ENCODE data around the gene MAP7D1.

MAP7D1 gene

DNA sequence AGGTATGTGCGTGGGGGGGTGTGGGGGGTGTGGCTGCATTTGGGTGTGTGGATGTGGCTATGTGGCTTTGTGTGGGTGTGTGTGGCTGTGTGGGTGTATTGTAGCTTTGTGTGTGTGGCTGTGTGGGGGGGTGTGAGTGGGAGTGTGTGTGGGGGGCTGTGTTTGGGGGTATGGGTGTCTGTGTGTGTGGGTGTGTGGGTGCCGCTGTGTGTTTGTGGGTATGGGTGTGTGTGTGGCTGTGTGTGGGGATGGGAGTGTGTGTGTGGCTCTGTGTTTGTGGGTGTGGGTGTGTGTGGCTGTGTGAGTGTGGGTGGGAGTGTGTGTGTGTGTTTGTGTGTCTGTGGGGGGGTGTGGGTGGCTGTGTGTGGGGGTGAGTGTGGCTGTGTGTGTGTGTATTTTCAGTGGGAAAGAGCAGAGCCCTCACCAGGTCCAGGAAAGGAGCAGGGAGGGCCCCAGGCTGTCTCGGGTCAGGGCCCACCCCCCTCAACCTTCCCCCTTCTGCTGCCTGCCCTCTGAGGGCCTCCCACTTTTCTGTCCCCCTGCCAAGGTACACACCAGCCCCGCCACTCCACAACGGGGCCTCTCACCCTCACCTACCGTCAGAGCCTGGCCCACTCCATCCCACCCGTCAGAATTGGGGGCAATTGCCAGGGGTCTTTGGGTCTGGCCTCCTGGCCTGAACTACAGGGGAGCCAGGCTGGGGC, 29.0 kb upstream of the MAP7D1 start:
- DNase-seq (ENCODE audit: low read depth in 1 of 2, low spot score in 1 of 2) = no peak

DNA sequence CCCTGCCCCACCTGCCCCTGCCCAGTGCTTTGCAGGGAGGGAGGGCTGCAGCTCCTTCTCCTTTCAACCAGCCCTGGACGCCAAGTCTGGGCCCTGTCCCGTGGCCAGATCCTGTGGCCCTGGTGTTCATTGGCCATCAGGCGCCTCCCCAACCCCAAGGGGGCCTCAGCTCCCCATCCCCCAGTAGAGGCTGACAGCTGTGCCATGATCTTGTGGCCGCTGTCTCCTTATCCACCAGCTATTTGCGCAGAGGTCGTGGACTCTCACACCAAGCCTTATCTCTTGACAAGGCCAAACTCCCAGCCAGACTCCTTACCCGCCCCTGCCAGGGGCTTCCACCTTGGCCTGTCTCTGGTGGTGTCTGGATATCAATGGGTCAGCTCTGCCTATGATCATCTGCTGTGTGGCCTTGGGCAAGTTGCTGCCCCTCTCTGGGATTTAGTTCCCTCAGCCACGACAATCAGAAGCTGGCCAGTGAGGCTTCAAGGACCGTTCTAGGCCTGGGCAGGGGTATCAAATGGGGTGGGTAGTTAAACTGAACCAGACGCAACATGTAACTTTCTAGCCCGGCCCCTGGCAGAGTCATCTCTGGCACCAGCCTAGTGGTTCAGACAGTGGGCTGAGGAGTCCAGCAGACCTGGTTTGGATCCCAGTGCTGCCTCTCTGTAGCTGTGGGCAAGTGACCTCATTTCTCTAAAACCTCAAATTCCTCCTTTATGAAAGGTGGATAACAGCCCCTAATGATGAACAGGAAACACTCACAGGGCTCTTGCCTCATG, 27.6 kb upstream of the MAP7D1 start:
- no peak for DNase-seq (ENCODE audit: low read depth in 1 of 2, low spot score in 1 of 2)

DNA sequence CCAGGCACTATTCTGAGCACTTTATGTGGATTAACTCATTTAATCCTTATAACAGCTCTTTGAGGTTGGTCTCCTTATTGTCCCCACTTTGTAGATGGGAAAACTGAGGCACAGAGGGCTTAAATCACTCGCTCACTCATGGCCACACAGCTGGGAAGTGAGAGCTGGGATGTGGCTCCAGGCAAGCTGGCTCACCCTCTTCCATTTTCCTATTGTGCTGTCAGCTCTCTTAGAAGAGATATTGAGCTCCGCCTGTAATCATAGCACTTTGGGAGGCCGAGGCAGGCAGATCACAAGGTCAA, 27.1 kb upstream of the MAP7D1 start:
- DNase-seq (ENCODE audit: low read depth in 1 of 2, low spot score in 1 of 2) = no peak

GRCh38 chr1:36132029-36132428, 23.9 kb upstream of the MAP7D1 start:
- DNase-seq (ENCODE audit: low read depth in 1 of 2, low spot score in 1 of 2) = no peak

DNA sequence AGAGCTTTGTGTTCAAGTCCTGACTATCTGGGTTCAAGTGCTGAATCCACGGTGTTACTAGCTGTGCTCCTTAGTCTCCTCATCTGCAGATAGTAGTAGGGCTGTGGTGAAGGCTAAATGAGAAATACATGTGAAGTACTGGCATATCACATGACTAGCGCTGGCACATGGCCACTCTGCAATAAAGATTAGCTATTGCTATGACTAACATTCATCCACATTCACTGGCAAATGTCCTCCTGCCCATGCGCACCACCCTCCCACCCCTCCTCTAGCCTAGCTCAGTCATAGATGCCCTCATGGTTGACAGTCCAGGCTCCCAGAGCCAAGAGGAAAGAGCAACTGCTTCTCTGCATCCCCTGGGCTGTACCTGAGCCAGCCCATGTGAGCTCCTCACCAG, 22.5 kb upstream of the MAP7D1 start:
- no peak for DNase-seq (ENCODE audit: low read depth in 1 of 2, low spot score in 1 of 2)

DNA sequence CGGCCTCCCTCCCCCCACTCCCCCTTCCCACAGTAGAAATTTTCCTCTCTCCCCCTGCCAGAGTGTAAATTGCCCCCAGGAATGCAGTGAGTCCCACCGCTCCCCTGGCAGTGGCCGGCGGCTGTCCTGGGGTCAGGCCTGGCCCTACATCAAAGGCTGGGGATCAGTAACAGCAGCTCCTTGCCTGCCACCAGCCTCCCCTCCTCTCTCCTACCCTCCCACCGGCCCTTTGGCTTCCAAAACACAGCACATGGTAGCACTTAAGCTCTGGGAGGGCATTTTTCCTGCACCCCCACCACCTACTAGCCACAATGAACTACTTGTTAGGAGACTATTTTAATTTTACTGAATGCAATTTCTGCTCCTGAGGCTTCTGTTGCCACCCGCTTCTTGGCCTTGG, 21.9 kb upstream of the MAP7D1 start:
- no peak for DNase-seq (ENCODE audit: low read depth in 1 of 2, low spot score in 1 of 2)

DNA sequence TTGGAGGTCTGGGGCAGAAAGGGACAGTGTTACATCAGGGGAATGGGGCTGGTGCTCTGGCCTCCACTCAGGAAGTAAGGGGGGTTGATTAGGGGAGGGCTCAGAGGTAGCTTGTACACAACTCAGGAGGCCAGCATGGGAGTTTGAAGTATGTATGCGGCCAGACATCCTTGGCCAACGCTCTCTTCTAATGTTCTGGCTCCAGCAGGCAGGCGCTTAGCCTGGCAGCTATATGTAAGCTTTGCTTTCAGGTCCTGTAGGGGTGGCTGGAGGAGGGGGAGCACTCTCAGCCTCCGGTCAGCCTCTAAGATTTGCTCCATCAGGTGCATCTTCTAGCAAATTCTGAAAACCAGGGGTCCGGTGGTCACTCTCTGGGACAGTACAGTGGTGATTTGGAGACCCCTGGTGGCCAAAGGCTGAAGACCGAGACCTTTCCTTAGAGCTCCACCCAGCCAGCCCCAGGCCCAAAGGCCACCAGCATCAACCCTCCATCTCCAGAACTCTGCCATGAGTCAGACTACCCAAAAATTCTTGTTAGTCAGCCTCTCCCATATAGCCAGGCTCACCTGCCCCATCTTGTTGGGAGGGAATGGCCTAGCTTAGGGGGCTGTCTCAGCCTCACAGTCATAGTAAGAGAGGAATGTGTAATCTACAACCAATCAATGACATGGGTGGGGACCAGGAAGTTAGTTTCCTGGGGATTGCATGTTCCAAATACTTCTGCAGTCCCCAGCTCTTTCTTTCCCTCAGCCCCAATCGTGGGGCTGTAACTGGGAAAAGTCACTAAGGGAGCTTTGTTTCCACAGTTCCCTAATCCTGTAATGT, 21.2 kb upstream of the MAP7D1 start:
- no peak for DNase-seq (ENCODE audit: low read depth in 1 of 2, low spot score in 1 of 2)

DNA sequence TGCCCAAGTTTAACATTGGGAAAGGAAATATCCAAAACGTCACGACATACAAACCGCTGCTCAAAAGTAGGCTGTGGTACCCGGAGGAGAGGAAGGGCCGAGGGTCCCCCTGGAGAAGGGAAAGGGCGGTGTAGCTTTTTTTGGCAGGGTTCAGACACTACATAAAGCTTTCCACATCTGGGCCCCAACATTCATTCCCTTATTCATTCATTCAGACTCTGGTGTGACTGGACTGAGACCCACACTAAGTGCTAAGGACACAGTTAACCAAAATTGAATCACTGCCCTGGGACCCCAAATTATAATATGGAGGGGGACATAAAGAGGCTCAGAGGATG, 20.7 kb upstream of the MAP7D1 start:
- DNase-seq (ENCODE audit: low read depth in 1 of 2, low spot score in 1 of 2) = no peak

DNA sequence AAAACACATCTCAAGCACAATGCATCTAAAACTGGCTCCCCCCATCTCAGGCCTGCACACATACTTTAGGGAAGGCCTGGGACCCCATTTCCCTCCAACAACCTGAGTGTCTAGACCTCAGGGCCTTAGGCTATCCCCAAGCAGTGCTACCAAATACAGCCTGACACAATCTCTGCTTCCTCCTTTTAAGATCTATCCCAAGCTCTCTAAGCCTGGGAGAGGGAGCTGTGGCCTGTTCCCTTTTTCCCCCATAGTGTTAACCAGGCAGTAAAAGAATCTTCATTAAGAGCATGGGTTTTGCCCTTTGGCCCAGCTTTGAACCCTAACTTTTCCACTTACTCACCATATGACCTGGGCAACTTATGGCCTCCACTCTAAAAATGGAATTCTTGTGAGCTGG, 20.2 kb upstream of the MAP7D1 start:
- no peak for DNase-seq (ENCODE audit: low read depth in 1 of 2, low spot score in 1 of 2)

GRCh38 chr1:36136535-36136934, 19.4 kb upstream of the MAP7D1 start:
- DNase-seq (ENCODE audit: low read depth in 1 of 2, low spot score in 1 of 2) = no peak

DNA sequence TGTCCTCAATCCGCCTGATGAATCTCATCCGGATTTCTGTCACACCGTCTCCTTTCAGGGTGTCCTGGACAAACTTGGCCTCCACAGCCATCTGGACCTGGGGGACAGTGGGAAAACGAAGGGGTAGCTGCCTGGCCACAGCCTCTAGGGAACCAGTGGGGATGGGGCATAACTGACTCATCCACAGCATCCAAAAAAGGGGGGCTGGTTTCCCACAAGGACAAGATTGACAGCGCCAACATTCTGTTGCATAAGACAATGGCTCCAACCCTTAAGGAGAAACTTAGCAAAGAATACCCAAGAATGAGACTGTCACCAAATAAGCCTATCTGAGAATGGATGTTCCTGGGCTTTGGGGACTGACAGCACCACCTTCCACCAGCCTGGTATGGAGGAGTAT, 18.7 kb upstream of the MAP7D1 start:
- no peak for DNase-seq (ENCODE audit: low read depth in 1 of 2, low spot score in 1 of 2)

- no peak for DNase-seq (ENCODE audit: low read depth in 1 of 2, low spot score in 1 of 2)
Measured at GRCh38 chr1:36137776-36138175, 18.2 kb upstream of the MAP7D1 start.

DNA sequence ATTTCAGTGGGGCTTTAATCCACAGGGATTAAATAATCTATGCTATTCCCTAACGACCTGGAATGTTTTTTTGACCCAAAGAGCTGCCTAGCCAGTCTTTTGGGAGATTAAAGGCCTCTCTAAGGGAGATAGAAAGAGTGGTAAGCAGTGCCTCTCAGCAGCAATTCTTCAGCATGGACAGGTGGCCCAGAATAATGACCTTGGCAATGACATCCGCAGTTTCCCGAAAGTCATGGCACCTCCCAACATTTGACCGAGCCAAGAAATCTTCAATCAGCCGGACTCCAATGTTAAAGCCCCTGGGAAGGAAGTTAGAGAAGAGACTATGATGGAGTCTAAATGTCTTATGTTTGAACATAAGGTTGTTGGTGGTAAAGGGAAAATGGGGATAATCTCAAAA, 16.4 kb upstream of the MAP7D1 start:
- no peak for DNase-seq (ENCODE audit: low read depth in 1 of 2, low spot score in 1 of 2)

DNA sequence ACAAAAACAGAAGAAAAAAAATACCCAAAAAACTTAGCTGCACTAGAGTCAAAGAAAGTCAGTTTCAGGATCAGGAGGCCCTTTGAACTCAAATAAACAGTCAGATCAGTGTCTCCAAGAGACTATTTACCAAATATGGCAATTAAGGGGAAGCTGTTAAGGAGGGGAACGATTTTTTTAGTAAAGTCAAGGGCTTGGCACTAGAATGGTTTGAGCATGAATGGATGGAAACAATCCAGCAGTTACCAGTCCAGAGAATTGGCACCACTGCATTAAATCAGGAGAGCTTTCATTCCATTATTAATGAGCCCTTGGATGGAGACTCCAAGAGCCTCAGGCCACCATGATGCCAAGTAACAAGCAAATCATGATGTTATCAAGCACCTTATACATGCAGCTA, 13.8 kb upstream of the MAP7D1 start:
- DNase-seq (ENCODE audit: low read depth in 1 of 2, low spot score in 1 of 2) = no peak

DNA sequence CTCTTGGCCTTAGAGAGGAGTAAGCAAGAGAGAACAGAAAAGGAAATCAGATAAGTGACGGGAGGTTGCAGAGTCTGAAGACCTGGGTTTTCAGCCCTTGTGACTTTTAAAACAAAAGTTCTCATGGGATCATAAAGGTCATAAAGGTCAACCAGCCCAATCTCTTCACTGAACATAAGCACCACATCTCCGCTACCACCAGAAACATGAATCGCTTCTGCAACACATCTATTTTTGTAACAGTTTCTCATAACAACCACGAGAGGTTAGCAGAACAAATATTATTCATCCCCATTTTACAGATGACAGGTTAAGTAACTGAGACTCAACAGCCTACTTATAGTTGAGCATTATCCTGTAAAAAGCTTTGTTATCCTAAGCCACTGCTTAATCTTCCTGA, 12.5 kb upstream of the MAP7D1 start:
- DNase-seq (ENCODE audit: low read depth in 1 of 2, low spot score in 1 of 2) = no peak

DNA sequence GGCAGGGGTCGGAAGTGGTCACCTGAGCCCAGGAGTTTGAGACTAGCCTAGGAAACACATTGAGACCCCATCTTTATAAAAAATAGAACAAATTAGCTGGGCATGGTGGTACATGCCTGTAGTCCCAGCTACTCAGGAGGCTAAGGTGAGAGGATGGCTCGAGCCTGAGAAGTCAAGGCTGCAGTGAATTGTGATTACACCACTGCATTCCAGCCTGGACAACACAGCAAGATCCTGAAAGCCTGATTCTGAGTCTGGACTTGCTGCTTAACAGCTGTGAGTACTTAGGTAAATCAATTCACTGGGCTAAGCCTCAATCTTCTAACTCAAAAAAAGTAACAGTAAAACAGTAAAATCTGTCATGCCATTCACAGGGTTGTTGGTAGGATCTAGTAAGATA, 11.5 kb upstream of the MAP7D1 start:
- no peak for DNase-seq (ENCODE audit: low read depth in 1 of 2, low spot score in 1 of 2)

GRCh38 chr1:36148821-36149236, 7.1 kb upstream of the MAP7D1 start:
- no peak for DNase-seq (ENCODE audit: low read depth in 1 of 2, low spot score in 1 of 2)

- DNase-seq (ENCODE audit: low read depth in 1 of 2, low spot score in 1 of 2) = peak; percentile 98 to 99
Measured at GRCh38 chr1:36149237-36149972, 6.6 kb upstream of the MAP7D1 start, which contains the start of gene TRAPPC3. Gene TRAPPC3 (minus strand): TSS chr1:36149486. CDS start chr1:36149378, 108 bp downstream.

- DNase-seq (ENCODE audit: low read depth in 1 of 2, low spot score in 1 of 2) = no peak
Measured at GRCh38 chr1:36149973-36150295, 6.0 kb upstream of the MAP7D1 start.

- peak; percentile 39 to 44 for DNase-seq (ENCODE audit: low read depth in 1 of 2, low spot score in 1 of 2)
Measured at GRCh38 chr1:36150296-36151133, 5.4 kb upstream of the MAP7D1 start.

Data from stimulated activated CD4-positive, alpha-beta T cell treated with anti-CD3 and anti-CD28 coated beads, Interleukin-15, amount 100 ng/mL, for 1 hour (primary cell).